Uterus (tissue), 4 donors: Measurements from ENCODE around the gene TAS1R3. TPM values are rescaled to one million over a fixed set of nuclear protein-coding genes. Genes with fewer than 3 reads are reported as not detected.

Experiments used
- DNase-seq, 2 donors: peaks; one replicate each; pipeline ENCODE4 v3.0.0-alpha.2; 2019 to 2020
- H3K27ac ChIP-seq, 2 donors: fragments of 200-600 bp; sonication (generic); 1 replicate in 1 of 2; 2 replicates in 1 of 2; pipeline ENCODE4 v1.5.1; 2016 to 2018
- H3K27me3 ChIP-seq, 2 donors: fragments of 200-600 bp; sonication (generic); one replicate each; pipeline ENCODE4 v1.5.1; 2018 to 2019; ENCODE audit warnings: control low read depth in 1 of 2
- H3K36me3 ChIP-seq, 2 donors: fragments of 200-600 bp; sonication (generic); one replicate each; pipeline ENCODE4 v1.5.1; 2019; ENCODE audit warnings: control low read depth in 1 of 2
- H3K4me1 ChIP-seq, 2 donors: fragments of 200-600 bp; sonication (generic); one replicate each; pipeline ENCODE4 v1.5.1; 2018 to 2019; ENCODE audit warnings: control low read depth in 1 of 2
- H3K4me3 ChIP-seq, 2 donors: fragments of 200-600 bp; sonication (generic); 1 replicate in 1 of 2; 2 replicates in 1 of 2; pipeline ENCODE4 v1.5.1; 2018 to 2019; ENCODE audit warnings: mild to moderate bottlenecking in 1 of 2
- H3K9me3 ChIP-seq, 2 donors: fragments of 200-600 bp; sonication (generic); one replicate each; pipeline ENCODE4 v1.5.1; 2019; ENCODE audit warnings: control low read depth in 1 of 2
- POLR2A ChIP-seq, 2 donors: fragments of 450-650 bp; IDR thresholded peaks; one replicate each; pipeline ENCODE4 v1.6.1; 2016; ENCODE audit warnings: antibody characterized with exemption in 2 of 2, mild to moderate bottlenecking in 1 of 2, moderate library complexity in 1 of 2
- intact Hi-C: fragments of 100-400 bp; cut with DNase I; formaldehyde crosslinking; loops from one replicate; pipeline ENCODE4 v1.15.1; 2023; ENCODE audit warnings: low total_unique reads
- total RNA-seq, 4 donors: library from RNA; depleted of rRNA in 3 of 4; stranded (reverse); fragments of >200 nt in 3 of 4; gene quantifications; one replicate each; pipeline versions ENCODE4 v1.1.0 to v1.2.4, GENCODE V29; 2014 to 2023
- TF ChIP-seq, protein P1 (sequence below), 4 experiments: fragments of 200-600 bp in 2 of 4; fragments of 450-650 bp in 2 of 4; sonication (generic) in 2 of 4; IDR thresholded peaks; one replicate each; pipeline ENCODE4 v1.5.1; 2016 to 2019; ENCODE audit warnings: antibody characterized with exemption in 4 of 4, mild to moderate bottlenecking in 2 of 4, moderate library complexity in 1 of 4
- donor health status: DM: yes; HTN: yes; CAD: no.

Gene TAS1R3
- total RNA-seq, 4 donors from 2014 or later = 0.14 to 0.34 TPM; not detected in 2

GRCh38 chr1:1370771-1371300, 39.8 kb downstream of the TAS1R3 start:
- H3K36me3 ChIP-seq = no peaks in the 10 kb centered on the region
- H3K4me3 ChIP-seq = no peak overlapping the region
- TF ChIP-seq, protein P1, sequence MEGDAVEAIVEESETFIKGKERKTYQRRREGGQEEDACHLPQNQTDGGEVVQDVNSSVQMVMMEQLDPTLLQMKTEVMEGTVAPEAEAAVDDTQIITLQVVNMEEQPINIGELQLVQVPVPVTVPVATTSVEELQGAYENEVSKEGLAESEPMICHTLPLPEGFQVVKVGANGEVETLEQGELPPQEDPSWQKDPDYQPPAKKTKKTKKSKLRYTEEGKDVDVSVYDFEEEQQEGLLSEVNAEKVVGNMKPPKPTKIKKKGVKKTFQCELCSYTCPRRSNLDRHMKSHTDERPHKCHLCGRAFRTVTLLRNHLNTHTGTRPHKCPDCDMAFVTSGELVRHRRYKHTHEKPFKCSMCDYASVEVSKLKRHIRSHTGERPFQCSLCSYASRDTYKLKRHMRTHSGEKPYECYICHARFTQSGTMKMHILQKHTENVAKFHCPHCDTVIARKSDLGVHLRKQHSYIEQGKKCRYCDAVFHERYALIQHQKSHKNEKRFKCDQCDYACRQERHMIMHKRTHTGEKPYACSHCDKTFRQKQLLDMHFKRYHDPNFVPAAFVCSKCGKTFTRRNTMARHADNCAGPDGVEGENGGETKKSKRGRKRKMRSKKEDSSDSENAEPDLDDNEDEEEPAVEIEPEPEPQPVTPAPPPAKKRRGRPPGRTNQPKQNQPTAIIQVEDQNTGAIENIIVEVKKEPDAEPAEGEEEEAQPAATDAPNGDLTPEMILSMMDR (IDR thresholded peaks at IDR 0.05) = no peak
- no peak for TF ChIP-seq POLR2A (IDR thresholded peaks at IDR 0.05)
- peaks cover 0 to 17% of the 10 kb centered on the region in 2 donors for H3K4me1 ChIP-seq
- DNase-seq = no peak
- intact Hi-C loops = no loop called here
- H3K9me3 ChIP-seq = no peaks in the 10 kb centered on the region
- no peak overlapping the region for H3K27ac ChIP-seq
- H3K27me3 ChIP-seq = no peaks in the 10 kb centered on the region

GRCh38 chr1:1371364-1371745, 40.3 kb downstream of the TAS1R3 start:
- DNase-seq = no peak
- Histone ChIP-seq H3K4me3 (no peak overlapping the region), H3K27ac (peak overlapping the region in 1 of 2 donors; percentile 58), H3K27me3 (no peaks in the 10 kb centered on the region), H3K4me1 (peaks cover 0 to 17% of the 10 kb centered on the region in 2 donors), H3K9me3 (no peaks in the 10 kb centered on the region), H3K36me3 (no peaks in the 10 kb centered on the region)
- intact Hi-C loops = no loop called here
- TF ChIP-seq, protein P1 (IDR thresholded peaks at IDR 0.05) = no peak
- TF ChIP-seq POLR2A (IDR thresholded peaks at IDR 0.05) = no peak

- Histone ChIP-seq H3K9me3 (no peaks in the 10 kb centered on the region), H3K36me3 (no peaks in the 10 kb centered on the region), H3K27me3 (no peaks in the 10 kb centered on the region), H3K4me1 (peaks cover 0 to 17% of the 10 kb centered on the region in 2 donors), H3K27ac (peak overlapping the region in 1 of 2 donors; percentile 58), H3K4me3 (no peak overlapping the region)
- TF ChIP-seq, protein P1 (IDR thresholded peaks at IDR 0.05) = peak; percentile 86 to 97 (median 92)
- TF ChIP-seq POLR2A (IDR thresholded peaks at IDR 0.05) = no peak
- peak; percentile 69 to 77 for DNase-seq
- intact Hi-C loops = no loop called here
Observed at GRCh38 chr1:1371746-1372711, 40.9 kb downstream of the TAS1R3 start.

GRCh38 chr1:1373051-1373814, 42.2 kb downstream of the TAS1R3 start:
- Histone ChIP-seq H3K36me3 (no peaks in the 10 kb centered on the region), H3K4me1 (peaks cover 0 to 17% of the 10 kb centered on the region in 2 donors), H3K9me3 (no peaks in the 10 kb centered on the region), H3K27ac (no peak overlapping the region), H3K4me3 (no peak overlapping the region), H3K27me3 (no peaks in the 10 kb centered on the region)
- TF ChIP-seq, protein P1 (IDR thresholded peaks at IDR 0.05) = no peak
- no peak for TF ChIP-seq POLR2A (IDR thresholded peaks at IDR 0.05)
- intact Hi-C loops = no loop called here
- DNase-seq = no peak
